Neural progenitor cell (in vitro differentiated cells): ENCODE data around the gene DLGAP3. TPM values are rescaled to one million over a fixed set of nuclear protein-coding genes. Genes with fewer than 3 reads are reported as not detected.

Source experiments
- DNase-seq: peaks from one replicate; pipeline ENCODE4 v3.0.0-alpha.2; 2016; ENCODE audit warnings: low spot score
- H2AFZ ChIP-seq: fragments of 200-600 bp; sonication (generic); replicated peaks from 2 replicates; pipeline ENCODE4 v1.6.1; 2016; ENCODE audit warnings: antibody characterized with exemption
- H3F3A ChIP-seq: fragments of 200-600 bp; sonication (generic); 2 replicates; pipeline ENCODE4 v1.6.1; 2016; ENCODE audit warnings: antibody characterized with exemption, low read depth
- H3K27ac ChIP-seq: fragments of 200-600 bp; sonication (generic); 2 replicates; pipeline ENCODE4 v1.5.1; 2016; ENCODE audit warnings: mild to moderate bottlenecking
- H3K27me3 ChIP-seq: fragments of 200-600 bp; sonication (generic); 2 replicates; pipeline ENCODE4 v1.6.1; 2016; ENCODE audit warnings: mild to moderate bottlenecking, moderate library complexity
- H3K36me3 ChIP-seq: fragments of 200-600 bp; sonication (generic); 2 replicates; pipeline ENCODE4 v1.5.1; 2016
- H3K4me1 ChIP-seq: fragments of 200-600 bp; sonication (generic); 2 replicates; pipeline ENCODE4 v1.6.1; 2016; ENCODE audit warnings: mixed run types
- H3K4me2 ChIP-seq: fragments of 200-600 bp; sonication (generic); 2 replicates; pipeline ENCODE4 v1.6.1; 2016
- H3K4me3 ChIP-seq: fragments of 200-600 bp; sonication (generic); 2 replicates; pipeline ENCODE4 v1.5.1; 2016
- H3K79me2 ChIP-seq: fragments of 200-600 bp; sonication (generic); 2 replicates; pipeline ENCODE4 v1.6.1; 2016; ENCODE audit warnings: low read depth
- H3K9ac ChIP-seq: fragments of 200-600 bp; sonication (generic); 2 replicates; pipeline ENCODE4 v1.6.1; 2016
- H3K9me3 ChIP-seq: fragments of 200-600 bp; sonication (generic); 2 replicates; pipeline ENCODE4 v1.5.1; 2016; ENCODE audit warnings: low read depth
- H4K20me1 ChIP-seq: fragments of 200-600 bp; sonication (generic); 2 replicates; pipeline ENCODE4 v1.6.1; 2016; ENCODE audit warnings: low read depth
- H3K27ac Mint-ChIP-seq: 3 replicates; pipeline ENCODE4 v1.8.0; 2021; ENCODE audit warnings: mixed read lengths
- H3K27me3 Mint-ChIP-seq: 2 replicates; pipeline ENCODE4 v1.8.0; 2022; ENCODE audit warnings: low read depth, mild to moderate bottlenecking, inconsistent platforms, moderate library complexity, mixed read lengths; ENCODE audit not compliant: insufficient read depth
- H3K36me3 Mint-ChIP-seq: 3 replicates; pipeline ENCODE4 v1.8.0; 2021; ENCODE audit warnings: mixed read lengths
- H3K4me1 Mint-ChIP-seq: 3 replicates; pipeline ENCODE4 v1.8.0; 2021; ENCODE audit warnings: mixed read lengths
- H3K4me3 Mint-ChIP-seq: 3 replicates; pipeline ENCODE4 v1.8.0; 2021; ENCODE audit warnings: mild to moderate bottlenecking, moderate library complexity, mixed read lengths
- H3K9me3 Mint-ChIP-seq: 3 replicates; pipeline ENCODE4 v1.8.0; 2020; ENCODE audit warnings: mixed read lengths
- CTCF ChIP-seq: fragments of 200-600 bp; sonication (generic); IDR thresholded peaks from 2 replicates; pipeline ENCODE4 v1.5.1; 2017; ENCODE audit warnings: antibody characterized with exemption, mild to moderate bottlenecking
- EZH2 ChIP-seq: fragments of 200-600 bp; sonication (generic); IDR thresholded peaks from 2 replicates; pipeline ENCODE4 v1.6.1; 2017; ENCODE audit warnings: antibody characterized with exemption, mild to moderate bottlenecking, moderate library complexity
- EZH2phosphoT487 ChIP-seq: fragments of 200-600 bp; sonication (generic); IDR thresholded peaks from 2 replicates; pipeline ENCODE4 v1.6.1; 2017; ENCODE audit warnings: antibody characterized with exemption
- total RNA-seq: library from RNA; depleted of rRNA; stranded (reverse); fragments of >200 nt; gene quantifications from 2 replicates; pipeline ENCODE4 v1.2.3, GENCODE V29; 2015; ENCODE audit warnings: low replicate concordance

Gene DLGAP3
- total RNA-seq, 1 donor from 2014 or later = not detected

DNA sequence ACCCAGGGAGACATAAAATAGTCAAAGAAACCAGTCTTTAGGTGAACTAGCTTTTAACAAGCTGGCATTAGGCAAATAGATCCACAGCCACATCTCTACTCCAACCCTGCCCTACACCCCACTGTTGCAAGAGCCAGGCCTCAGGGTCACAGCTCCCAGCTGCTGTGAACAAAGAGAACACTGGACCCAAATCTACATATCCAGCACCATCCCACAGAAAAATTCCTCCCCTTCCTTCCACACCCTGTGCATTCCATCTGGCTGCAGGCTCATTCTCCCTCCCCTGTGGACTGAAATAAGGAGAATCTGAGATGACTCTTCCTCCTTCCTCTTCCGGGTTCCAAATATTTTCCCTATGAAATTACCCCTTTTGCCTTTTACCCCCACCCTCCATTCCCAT is 23.2 kb downstream of the DLGAP3 start:
- H3K79me2 ChIP-seq = no peaks in the 10 kb centered on the region
- no peak overlapping the region for H3K4me3 ChIP-seq
- Mint-ChIP-seq H3K27me3 (peaks cover 5% of the 10 kb centered on the region), H3K27ac (no peak overlapping the region), H3K4me3 (no peak overlapping the region), H3K9me3 (no peaks in the 10 kb centered on the region), H3K4me1 (peaks cover 7% of the 10 kb centered on the region), H3K36me3 (no peaks in the 10 kb centered on the region)
- H3K27me3 ChIP-seq = peaks cover 4% of the 10 kb centered on the region
- no peaks in the 10 kb centered on the region for H3K4me1 ChIP-seq
- peaks cover 13% of the 10 kb centered on the region for H4K20me1 ChIP-seq
- no peaks in the 10 kb centered on the region for H3F3A ChIP-seq
- H3K9ac ChIP-seq = no peak overlapping the region
- H3K9me3 ChIP-seq = no peaks in the 10 kb centered on the region
- H3K4me2 ChIP-seq = no peak overlapping the region
- no peak for DNase-seq
- H3K36me3 ChIP-seq = no peaks in the 10 kb centered on the region
- no peak overlapping the region for H3K27ac ChIP-seq
- no peak for TF ChIP-seq EZH2
- no peak for TF ChIP-seq EZH2phosphoT487
- TF ChIP-seq CTCF = no peak
- H2AFZ ChIP-seq = no peak overlapping the region

- no peak overlapping the region for H3K4me3 ChIP-seq
- no peak for TF ChIP-seq EZH2
- TF ChIP-seq EZH2phosphoT487 = no peak
- TF ChIP-seq CTCF = no peak
- H3K9me3 ChIP-seq = no peaks in the 10 kb centered on the region
- H3F3A ChIP-seq = no peaks in the 10 kb centered on the region
- no peaks in the 10 kb centered on the region for H3K36me3 Mint-ChIP-seq
- no peak for DNase-seq
- peaks cover 7% of the 10 kb centered on the region for H3K4me1 Mint-ChIP-seq
- H3K27ac ChIP-seq = no peak overlapping the region
- no peak overlapping the region for H3K27ac Mint-ChIP-seq
- H4K20me1 ChIP-seq = peaks cover 13% of the 10 kb centered on the region
- no peak overlapping the region for H3K9ac ChIP-seq
- H3K4me3 Mint-ChIP-seq = no peak overlapping the region
- no peaks in the 10 kb centered on the region for H3K36me3 ChIP-seq
- no peaks in the 10 kb centered on the region for H3K9me3 Mint-ChIP-seq
- H2AFZ ChIP-seq = no peak overlapping the region
- no peaks in the 10 kb centered on the region for H3K4me1 ChIP-seq
- H3K79me2 ChIP-seq = no peaks in the 10 kb centered on the region
- no peak overlapping the region for H3K4me2 ChIP-seq
- H3K27me3 Mint-ChIP-seq = peaks cover 4% of the 10 kb centered on the region
- H3K27me3 ChIP-seq = peaks cover 4% of the 10 kb centered on the region
Measured at GRCh38 chr1:34905098-34905459, 24.4 kb downstream of the DLGAP3 start.

- Mint-ChIP-seq H3K27ac (no peak overlapping the region), H3K4me3 (no peak overlapping the region), H3K27me3 (peaks cover 4% of the 10 kb centered on the region), H3K4me1 (peaks cover 7% of the 10 kb centered on the region), H3K36me3 (no peaks in the 10 kb centered on the region), H3K9me3 (no peaks in the 10 kb centered on the region)
- H3K4me1 ChIP-seq = no peaks in the 10 kb centered on the region
- H3K9me3 ChIP-seq = no peaks in the 10 kb centered on the region
- peaks cover 4% of the 10 kb centered on the region for H3K27me3 ChIP-seq
- H2AFZ ChIP-seq = no peak overlapping the region
- H3K4me2 ChIP-seq = no peak overlapping the region
- no peak overlapping the region for H3K4me3 ChIP-seq
- peaks cover 13% of the 10 kb centered on the region for H4K20me1 ChIP-seq
- no peaks in the 10 kb centered on the region for H3K79me2 ChIP-seq
- no peak for DNase-seq
- no peak for TF ChIP-seq EZH2
- H3K36me3 ChIP-seq = no peaks in the 10 kb centered on the region
- H3F3A ChIP-seq = no peaks in the 10 kb centered on the region
- no peak overlapping the region for H3K9ac ChIP-seq
- no peak overlapping the region for H3K27ac ChIP-seq
Measured at GRCh38 chr1:34904236-34905097, 25.0 kb downstream of the DLGAP3 start.

GRCh38 chr1:34901919-34902318 is 27.5 kb downstream of the DLGAP3 start:
- Mint-ChIP-seq H3K27me3 (peaks cover 9% of the 10 kb centered on the region), H3K4me3 (no peak overlapping the region), H3K27ac (no peak overlapping the region), H3K9me3 (no peaks in the 10 kb centered on the region), H3K36me3 (no peaks in the 10 kb centered on the region), H3K4me1 (peaks cover 7% of the 10 kb centered on the region)
- Histone ChIP-seq H3K9ac (no peak overlapping the region), H3K4me1 (no peaks in the 10 kb centered on the region), H3K36me3 (no peaks in the 10 kb centered on the region), H4K20me1 (peaks cover 1% of the 10 kb centered on the region), H3K27me3 (no peaks in the 10 kb centered on the region), H3K4me3 (no peak overlapping the region), H2AFZ (no peak overlapping the region), H3F3A (no peaks in the 10 kb centered on the region), H3K4me2 (no peak overlapping the region), H3K27ac (no peak overlapping the region), H3K79me2 (no peaks in the 10 kb centered on the region), H3K9me3 (no peaks in the 10 kb centered on the region)
- no peak for TF ChIP-seq CTCF
- TF ChIP-seq EZH2 = no peak
- TF ChIP-seq EZH2phosphoT487 = no peak
- no peak for DNase-seq
